ENCODE data around the gene IRAK2.

Gene IRAK2

DNA sequence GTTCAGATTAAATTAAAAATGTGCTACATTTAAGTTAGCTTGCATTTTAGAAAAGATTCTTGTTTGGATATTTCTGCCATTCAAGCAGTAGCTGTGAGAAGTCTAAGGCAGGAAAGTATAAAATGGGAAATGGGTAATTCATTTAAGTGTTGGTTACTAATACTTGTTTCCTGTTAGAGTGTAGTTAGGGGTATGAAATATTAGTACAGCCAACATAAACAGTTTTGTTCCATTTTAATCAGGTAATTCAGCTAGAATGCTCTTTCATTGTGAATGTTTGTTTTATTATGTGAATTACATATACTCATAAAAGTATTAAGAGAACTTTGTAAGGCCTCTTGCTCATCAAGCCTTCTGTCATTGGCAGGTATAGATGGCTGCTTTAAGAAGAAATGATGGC is 103.4 kb downstream of the IRAK2 start:
- TF ChIP-seq GLIS3 (CRISPR knock-in tag; IDR thresholded peaks at IDR 0.05), result no peak
- no peak for TF ChIP-seq CREB5 (CRISPR knock-in tag; IDR thresholded peaks at IDR 0.05; ENCODE audit: low read depth)
- no peak for TF ChIP-seq RARB (CRISPR knock-in tag; IDR thresholded peaks at IDR 0.05)
- TF ChIP-seq BACH2 (CRISPR knock-in tag; IDR thresholded peaks at IDR 0.05; ENCODE audit: borderline replicate concordance), result no peak
- TF ChIP-seq CSRNP3 (CRISPR knock-in tag; IDR thresholded peaks at IDR 0.05), result no peak
- TF ChIP-seq TOX (CRISPR knock-in tag; IDR thresholded peaks at IDR 0.05; ENCODE audit: borderline replicate concordance), result no peak
- no peak for TF ChIP-seq SNAI2 (CRISPR knock-in tag; IDR thresholded peaks at IDR 0.05)
- no peak for TF ChIP-seq PATZ1 (CRISPR knock-in tag; IDR thresholded peaks at IDR 0.05; ENCODE audit: borderline replicate concordance)
- no peak for TF ChIP-seq ZNF70 (CRISPR knock-in tag; IDR thresholded peaks at IDR 0.05)
- TF ChIP-seq ARNTL (CRISPR knock-in tag; IDR thresholded peaks at IDR 0.05; ENCODE audit: borderline replicate concordance, low read depth), result no peak
- no peak for TF ChIP-seq TCF4 (CRISPR knock-in tag; IDR thresholded peaks at IDR 0.05; ENCODE audit: borderline replicate concordance)
- no peak for TF ChIP-seq ZFP3 (CRISPR knock-in tag; IDR thresholded peaks at IDR 0.05)
- no peak for ATAC-seq

GRCh38 chr3:10268930-10269329 is 104.2 kb downstream of the IRAK2 start:
- no peak for TF ChIP-seq OSR1 (CRISPR knock-in tag; IDR thresholded peaks at IDR 0.05)
- TF ChIP-seq ISL1 (CRISPR knock-in tag; IDR thresholded peaks at IDR 0.05), result no peak
- TF ChIP-seq CSDC2 (CRISPR knock-in tag; IDR thresholded peaks at IDR 0.05), result no peak
- TF ChIP-seq TOX (CRISPR knock-in tag; IDR thresholded peaks at IDR 0.05; ENCODE audit: borderline replicate concordance), result no peak
- no peak for TF ChIP-seq ZFP3 (CRISPR knock-in tag; IDR thresholded peaks at IDR 0.05)
- TF ChIP-seq PATZ1 (CRISPR knock-in tag; IDR thresholded peaks at IDR 0.05; ENCODE audit: borderline replicate concordance), result no peak
- TF ChIP-seq ZFP30 (CRISPR knock-in tag; IDR thresholded peaks at IDR 0.05), result no peak
- no peak for TF ChIP-seq GLIS3 (CRISPR knock-in tag; IDR thresholded peaks at IDR 0.05)
- TF ChIP-seq CSRNP3 (CRISPR knock-in tag; IDR thresholded peaks at IDR 0.05), result no peak
- TF ChIP-seq ZC3H10 (CRISPR knock-in tag; IDR thresholded peaks at IDR 0.05), result no peak
- TF ChIP-seq PPARA (CRISPR knock-in tag; IDR thresholded peaks at IDR 0.05; ENCODE audit: borderline replicate concordance), result no peak
- TF ChIP-seq ARNTL (CRISPR knock-in tag; IDR thresholded peaks at IDR 0.05; ENCODE audit: borderline replicate concordance, low read depth), result no peak
- TF ChIP-seq CREB5 (CRISPR knock-in tag; IDR thresholded peaks at IDR 0.05; ENCODE audit: low read depth), result no peak
- no peak for TF ChIP-seq ZNF565 (CRISPR knock-in tag; conservative IDR thresholded peaks at IDR 0.05; ENCODE audit: low read depth)
- TF ChIP-seq ZNF70 (CRISPR knock-in tag; IDR thresholded peaks at IDR 0.05), result no peak
- no peak for TF ChIP-seq ZNF8 (CRISPR knock-in tag; IDR thresholded peaks at IDR 0.05)
- no peak for TF ChIP-seq BACH2 (CRISPR knock-in tag; IDR thresholded peaks at IDR 0.05; ENCODE audit: borderline replicate concordance)
- TF ChIP-seq TSHZ2 (CRISPR knock-in tag; IDR thresholded peaks at IDR 0.05), result no peak
- no peak for TF ChIP-seq ESRRG (CRISPR knock-in tag; IDR thresholded peaks at IDR 0.05)

More at GRCh38 chr3:10268930-10269329, 104.2 kb downstream of the IRAK2 start:
- no peak for ATAC-seq

Measured in SK-N-SH treated with all-trans-retinoic acid at 6 μM for 48 hours (cell line).